HepG2 (cell line): ENCODE results near the gene CRKL. TPM values are rescaled to one million over a fixed set of nuclear protein-coding genes. Genes with fewer than 3 reads are reported as not detected.

Experiments
- AGO1 ChIP-seq: fragments of 200-400 bp; formaldehyde crosslinking; IDR thresholded peaks from 2 replicates; pipeline ENCODE4 v1.6.1; 2017; ENCODE audit warnings: mild to moderate bottlenecking, low read depth, low read length, moderate library complexity; ENCODE audit not compliant: poor library complexity, severe bottlenecking
- CBX2 ChIP-seq, 2 experiments: fragments of 200-600 bp in 1 of 2; sonication (generic); formaldehyde crosslinking in 1 of 2; IDR thresholded peaks; 2 replicates each; pipeline versions ENCODE4 v1.7.0 to v1.8.1; 2018 to 2022; ENCODE audit warnings: low read depth in 2 of 2, low read length in 1 of 2, mild to moderate bottlenecking in 1 of 2, missing genetic modification reagents in 1 of 2
- EEA1 ChIP-seq: sonication (generic); formaldehyde crosslinking; IDR thresholded peaks from 2 replicates; pipeline ENCODE4 v1.5.1; 2020; ENCODE audit warnings: mild to moderate bottlenecking, missing genetic modification reagents, borderline replicate concordance
- GTF3A ChIP-seq: sonication (generic); formaldehyde crosslinking; conservative IDR thresholded peaks from 2 replicates; pipeline ENCODE4 v1.4.0; 2020; ENCODE audit warnings: mild to moderate bottlenecking, missing genetic modification reagents
- HDAC1 ChIP-seq: sonication (generic); formaldehyde crosslinking; IDR thresholded peaks from 2 replicates; pipeline ENCODE4 v1.5.1; 2020; ENCODE audit warnings: mild to moderate bottlenecking, missing genetic modification reagents
- MTA1 ChIP-seq: sonication (generic); formaldehyde crosslinking; IDR thresholded peaks from 2 replicates; pipeline ENCODE4 v1.4.0; 2020; ENCODE audit warnings: missing genetic modification reagents, mild to moderate bottlenecking, borderline replicate concordance
- PAX8 ChIP-seq: sonication (generic); formaldehyde crosslinking; IDR thresholded peaks from 2 replicates; pipeline ENCODE4 v1.8.0; 2022; ENCODE audit warnings: mild to moderate bottlenecking, missing genetic modification reagents, borderline replicate concordance
- SNAPC4 ChIP-seq: sonication (generic); formaldehyde crosslinking; IDR thresholded peaks from 2 replicates; pipeline ENCODE4 v1.4.0; 2020; ENCODE audit warnings: mild to moderate bottlenecking, missing genetic modification reagents
- SRF ChIP-seq: IDR thresholded peaks from 2 replicates; pipeline ENCODE4 v1.6.1; 2011; ENCODE audit warnings: mild to moderate bottlenecking, low read depth, low read length, moderate library complexity
- ZBTB38 ChIP-seq: sonication (generic); formaldehyde crosslinking; IDR thresholded peaks from 2 replicates; pipeline ENCODE4 v1.5.1; 2020; ENCODE audit warnings: mild to moderate bottlenecking, missing genetic modification reagents
- ZNF225 ChIP-seq: sonication (generic); formaldehyde crosslinking; IDR thresholded peaks from 2 replicates; pipeline ENCODE4 v1.4.0; 2020; ENCODE audit warnings: mild to moderate bottlenecking, missing genetic modification reagents
- ZNF577 ChIP-seq: sonication (generic); formaldehyde crosslinking; IDR thresholded peaks from 2 replicates; pipeline ENCODE4 v1.4.0; 2020; ENCODE audit warnings: mild to moderate bottlenecking, low read depth, missing genetic modification reagents, borderline replicate concordance
- ZSCAN20 ChIP-seq: sonication (generic); formaldehyde crosslinking; IDR thresholded peaks from 2 replicates; pipeline ENCODE4 v1.4.0; 2020; ENCODE audit warnings: missing genetic modification reagents, mild to moderate bottlenecking, borderline replicate concordance
- polyA plus RNA-seq, 8 experiments: library from polyadenylated mRNA; depleted of rRNA in 3 of 8; stranded (reverse) in 7 of 8; unstranded in 1 of 8; fragments of >200 nt; fragmentation: Illumina TruSeq in 4 of 8; extraction: Trizol in 4 of 8; gene quantifications; 2 replicates each; pipeline versions ENCODE4 v1.2.1 to v1.2.3, GENCODE V29; 2011 to 2016; ENCODE audit warnings: low read depth in 4 of 8, missing spikeins in 1 of 8, mixed read lengths in 1 of 8; ENCODE audit not compliant: insufficient read depth in 1 of 8
- total RNA-seq, 5 experiments: library from RNA; depleted of rRNA; stranded (reverse); fragments of >200 nt; fragmentation: Illumina TruSeq; extraction: Trizol; gene quantifications; 2 replicates each; pipeline ENCODE4 v1.2.3, GENCODE V29; 2016; ENCODE audit warnings: low read depth in 1 of 5
- TF ChIP-seq, protein P1 (sequence below): sonication (generic); formaldehyde crosslinking; IDR thresholded peaks from 2 replicates; pipeline ENCODE4 v1.4.0; 2020; ENCODE audit warnings: missing genetic modification reagents, borderline replicate concordance
- TF ChIP-seq, protein P2 (sequence below): sonication (generic); formaldehyde crosslinking; conservative IDR thresholded peaks from 2 replicates; pipeline ENCODE4 v1.5.0; 2020; ENCODE audit warnings: missing genetic modification reagents

CRKL gene
- total and polyA plus RNA-seq, 2 of the 13 experiments (the other 11 are each of a cell fraction or from before 2014, with no cell fraction given) = 37.4 to 60.6 TPM

DNA sequence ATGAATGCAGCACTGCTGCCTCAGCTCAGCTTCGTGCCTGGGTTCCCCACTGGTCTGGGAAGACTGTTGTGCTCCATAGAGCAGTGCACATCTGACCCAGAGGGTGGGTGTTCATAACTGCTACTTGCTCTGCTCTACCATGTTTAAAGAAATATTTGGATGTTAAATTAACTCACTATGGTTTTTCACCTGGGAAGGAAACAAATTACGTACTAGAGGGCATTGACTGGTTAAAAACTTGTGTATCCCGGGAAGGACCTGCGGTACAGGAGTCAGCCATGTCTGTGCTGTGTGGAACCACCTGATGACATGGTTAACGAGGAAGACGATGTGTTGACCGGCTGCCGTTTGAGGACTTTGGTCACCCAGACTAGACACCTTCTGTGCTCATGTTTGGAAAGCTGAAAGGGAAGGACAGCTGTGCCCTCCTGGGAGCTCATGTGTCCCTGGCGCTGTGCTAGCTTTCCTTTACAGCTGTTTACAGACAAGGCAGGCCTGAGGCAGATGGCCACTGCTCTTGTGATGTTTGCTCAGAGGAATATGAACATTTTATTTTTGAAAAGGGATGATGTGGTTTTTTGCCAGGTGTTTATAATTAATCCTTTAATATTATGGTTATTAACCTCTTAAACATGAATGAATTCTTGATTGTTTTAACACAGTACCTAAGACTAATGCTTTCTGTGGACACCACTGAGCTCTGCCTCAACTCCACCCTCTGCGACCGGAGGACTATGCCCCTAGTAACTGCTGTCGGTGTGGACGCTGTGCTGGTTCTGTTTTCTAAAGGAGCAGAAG, 35.5 kb downstream of the CRKL start (continued):
- TF ChIP-seq ZBTB38 (CRISPR knock-in tag) = peak; percentile 89
- no peak for TF ChIP-seq CBX2 (IDR thresholded peaks at IDR 0.05; ENCODE audit: low read depth, low read length)
- TF ChIP-seq CBX2 (CRISPR knock-in tag; IDR thresholded peaks at IDR 0.05; ENCODE audit: low read depth) = no peak
- TF ChIP-seq HDAC1 = peak; percentile 55; the same call in 1 of the 2 replicates
- TF ChIP-seq ZNF225 (CRISPR knock-in tag) = 0 out of 2 replicates have a peak, but pooled peaks have one; percentile 21
- TF ChIP-seq PAX8 (CRISPR knock-in tag) = no peak
- no peak for TF ChIP-seq ZSCAN20
- TF ChIP-seq MTA1 (CRISPR knock-in tag) = no peak
- TF ChIP-seq AGO1 = no peak
- TF ChIP-seq, protein P1, sequence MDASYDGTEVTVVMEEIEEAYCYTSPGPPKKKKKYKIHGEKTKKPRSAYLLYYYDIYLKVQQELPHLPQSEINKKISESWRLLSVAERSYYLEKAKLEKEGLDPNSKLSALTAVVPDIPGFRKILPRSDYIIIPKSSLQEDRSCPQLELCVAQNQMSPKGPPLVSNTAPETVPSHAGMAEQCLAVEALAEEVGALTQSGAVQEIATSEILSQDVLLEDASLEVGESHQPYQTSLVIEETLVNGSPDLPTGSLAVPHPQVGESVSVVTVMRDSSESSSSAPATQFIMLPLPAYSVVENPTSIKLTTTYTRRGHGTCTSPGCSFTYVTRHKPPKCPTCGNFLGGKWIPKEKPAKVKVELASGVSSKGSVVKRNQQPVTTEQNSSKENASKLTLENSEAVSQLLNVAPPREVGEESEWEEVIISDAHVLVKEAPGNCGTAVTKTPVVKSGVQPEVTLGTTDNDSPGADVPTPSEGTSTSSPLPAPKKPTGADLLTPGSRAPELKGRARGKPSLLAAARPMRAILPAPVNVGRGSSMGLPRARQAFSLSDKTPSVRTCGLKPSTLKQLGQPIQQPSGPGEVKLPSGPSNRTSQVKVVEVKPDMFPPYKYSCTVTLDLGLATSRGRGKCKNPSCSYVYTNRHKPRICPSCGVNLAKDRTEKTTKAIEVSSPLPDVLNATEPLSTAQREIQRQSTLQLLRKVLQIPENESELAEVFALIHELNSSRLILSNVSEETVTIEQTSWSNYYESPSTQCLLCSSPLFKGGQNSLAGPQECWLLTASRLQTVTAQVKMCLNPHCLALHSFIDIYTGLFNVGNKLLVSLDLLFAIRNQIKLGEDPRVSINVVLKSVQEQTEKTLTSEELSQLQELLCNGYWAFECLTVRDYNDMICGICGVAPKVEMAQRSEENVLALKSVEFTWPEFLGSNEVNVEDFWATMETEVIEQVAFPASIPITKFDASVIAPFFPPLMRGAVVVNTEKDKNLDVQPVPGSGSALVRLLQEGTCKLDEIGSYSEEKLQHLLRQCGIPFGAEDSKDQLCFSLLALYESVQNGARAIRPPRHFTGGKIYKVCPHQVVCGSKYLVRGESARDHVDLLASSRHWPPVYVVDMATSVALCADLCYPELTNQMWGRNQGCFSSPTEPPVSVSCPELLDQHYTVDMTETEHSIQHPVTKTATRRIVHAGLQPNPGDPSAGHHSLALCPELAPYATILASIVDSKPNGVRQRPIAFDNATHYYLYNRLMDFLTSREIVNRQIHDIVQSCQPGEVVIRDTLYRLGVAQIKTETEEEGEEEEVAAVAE = no peak
- no peak for TF ChIP-seq ZNF577 (CRISPR knock-in tag)
- TF ChIP-seq SRF = no peak
- TF ChIP-seq, protein P2, sequence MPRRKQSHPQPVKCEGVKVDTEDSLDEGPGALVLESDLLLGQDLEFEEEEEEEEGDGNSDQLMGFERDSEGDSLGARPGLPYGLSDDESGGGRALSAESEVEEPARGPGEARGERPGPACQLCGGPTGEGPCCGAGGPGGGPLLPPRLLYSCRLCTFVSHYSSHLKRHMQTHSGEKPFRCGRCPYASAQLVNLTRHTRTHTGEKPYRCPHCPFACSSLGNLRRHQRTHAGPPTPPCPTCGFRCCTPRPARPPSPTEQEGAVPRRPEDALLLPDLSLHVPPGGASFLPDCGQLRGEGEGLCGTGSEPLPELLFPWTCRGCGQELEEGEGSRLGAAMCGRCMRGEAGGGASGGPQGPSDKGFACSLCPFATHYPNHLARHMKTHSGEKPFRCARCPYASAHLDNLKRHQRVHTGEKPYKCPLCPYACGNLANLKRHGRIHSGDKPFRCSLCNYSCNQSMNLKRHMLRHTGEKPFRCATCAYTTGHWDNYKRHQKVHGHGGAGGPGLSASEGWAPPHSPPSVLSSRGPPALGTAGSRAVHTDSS (CRISPR knock-in tag) = no peak
- TF ChIP-seq SNAPC4 = no peak
- TF ChIP-seq EEA1 (CRISPR knock-in tag) = no peak
- TF ChIP-seq GTF3A (CRISPR knock-in tag) = no peak
